ACC112 (cell line): ENCODE data around the gene LTBR.
"Not testable (repeated sequence)": the region's sequence is repeated elsewhere in the genome, so short reads cannot be mapped to it uniquely, and the experiment has no call there.

Experiments
- H2AFZ ChIP-seq: fragments of 200-600 bp; sonication (generic); one replicate; pipeline ENCODE4 v1.6.0; 2017; ENCODE audit warnings: antibody characterized with exemption, low read length; ENCODE audit not compliant: unreplicated experiment
- H3K27ac ChIP-seq: fragments of 200-600 bp; sonication (generic); 2 replicates; pipeline ENCODE4 v1.5.1; 2014; ENCODE audit warnings: low read depth, mild to moderate bottlenecking, antibody characterized with exemption, low read length, moderate library complexity
- H3K27me3 ChIP-seq: fragments of 200-600 bp; sonication (generic); 2 replicates; pipeline ENCODE4 v1.6.1; 2014; ENCODE audit warnings: mild to moderate bottlenecking, antibody characterized with exemption, low read length, moderate library complexity, mixed read lengths; ENCODE audit not compliant: insufficient read depth
- H3K36me3 ChIP-seq: fragments of 200-600 bp; sonication (generic); 2 replicates; pipeline ENCODE4 v1.6.1; 2016; ENCODE audit warnings: mild to moderate bottlenecking, antibody characterized with exemption, low read length, moderate library complexity, mixed read lengths; ENCODE audit not compliant: insufficient read depth
- H3K4me1 ChIP-seq: fragments of 200-600 bp; sonication (generic); one replicate; pipeline ENCODE4 v1.6.1; 2016; ENCODE audit warnings: low read length, mixed read lengths; ENCODE audit not compliant: insufficient read depth, unreplicated experiment, control insufficient read depth
- H3K4me3 ChIP-seq: fragments of 200-600 bp; sonication (generic); 2 replicates; pipeline ENCODE4 v1.5.1; 2014; ENCODE audit warnings: mild to moderate bottlenecking, low read depth, low read length
- H3K79me2 ChIP-seq: fragments of 200-600 bp; sonication (generic); one replicate; pipeline ENCODE4 v1.6.0; 2016; ENCODE audit warnings: low read length; ENCODE audit not compliant: control insufficient read depth, unreplicated experiment, insufficient read depth

The LTBR gene

GRCh38 chr12:6340032-6340638 lies 43.8 kb upstream of the LTBR start:
- H3K79me2 ChIP-seq: peaks cover 66% of the 10 kb centered on the region
- 0 out of 2 replicates have a peak, but pooled peaks cover 5% of the 10 kb centered on the region for H3K36me3 ChIP-seq
- H3K4me3 ChIP-seq: peak overlapping the region; percentile 87
- H3K4me1 ChIP-seq: peaks cover 62% of the 10 kb centered on the region
- H3K27ac ChIP-seq: peak overlapping the region; percentile 99
- no peaks in the 10 kb centered on the region for H3K27me3 ChIP-seq
- H2AFZ ChIP-seq: no peak overlapping the region

GRCh38 chr12:6340745-6341416 lies 43.1 kb upstream of the LTBR start:
- Histone ChIP-seq H3K27ac (peak overlapping the region; percentile 99), H3K4me1 (peaks cover 60% of the 10 kb centered on the region), H2AFZ (no peak overlapping the region), H3K27me3 (no peaks in the 10 kb centered on the region), H3K4me3 (peak overlapping the region; percentile 87), H3K36me3 (0 out of 2 replicates have a peak, but pooled peaks cover 5% of the 10 kb centered on the region), H3K79me2 (peaks cover 59% of the 10 kb centered on the region)

GRCh38 chr12:6341417-6342139 lies 42.4 kb upstream of the LTBR start, which contains the start of gene TNFRSF1A:
TSS of gene TNFRSF1A (minus strand) at chr12:6342076. CDS start at chr12:6341814, 262 bp downstream.
- H3K27ac ChIP-seq: peak within 1 kb of the TSS; percentile 99
- no peaks in the 10 kb centered on the region for H3K27me3 ChIP-seq
- peak within 1 kb of the TSS; percentile 52 for H2AFZ ChIP-seq
- 0 out of 2 replicates have a peak, but pooled peaks cover 5% of the 10 kb centered on the region for H3K36me3 ChIP-seq
- peaks cover 63% of the 10 kb centered on the region for H3K4me1 ChIP-seq
- H3K4me3 ChIP-seq: peak within 1 kb of the TSS; percentile 87
- peaks cover 57% of the 10 kb centered on the region for H3K79me2 ChIP-seq

- Histone ChIP-seq H3K27ac (peak overlapping the region; percentile 99), H3K79me2 (peaks cover 50% of the 10 kb centered on the region), H3K27me3 (no peaks in the 10 kb centered on the region), H3K4me3 (peak overlapping the region; percentile 87), H2AFZ (peak overlapping the region; percentile 52), H3K36me3 (0 out of 2 replicates have a peak, but pooled peaks cover 5% of the 10 kb centered on the region), H3K4me1 (peaks cover 59% of the 10 kb centered on the region)
These were observed 41.6 kb upstream of the LTBR start for GRCh38 chr12:6342140-6342889.

GRCh38 chr12:6343518-6343917 lies 40.4 kb upstream of the LTBR start:
- no peaks in the 10 kb centered on the region for H3K27me3 ChIP-seq
- H3K36me3 ChIP-seq: 0 out of 2 replicates have a peak, but pooled peaks cover 5% of the 10 kb centered on the region
- no peak overlapping the region for H3K4me3 ChIP-seq
- no peak overlapping the region for H2AFZ ChIP-seq
- H3K27ac ChIP-seq: peak overlapping the region; percentile 2; the same call in 1 of the 2 replicates
- peaks cover 37% of the 10 kb centered on the region for H3K79me2 ChIP-seq
- H3K4me1 ChIP-seq: peaks cover 55% of the 10 kb centered on the region

GRCh38 chr12:6344101-6344660 lies 39.8 kb upstream of the LTBR start:
- not testable (repeated sequence) for H3K27me3 ChIP-seq, H3K27ac ChIP-seq, H3K4me3 ChIP-seq, H2AFZ ChIP-seq, H3K36me3 ChIP-seq
- peaks cover 49% of the 10 kb centered on the region for H3K4me1 ChIP-seq
- peaks cover 31% of the 10 kb centered on the region for H3K79me2 ChIP-seq

- H3K4me1 ChIP-seq: peaks cover 44% of the 10 kb centered on the region
- peaks cover 18% of the 10 kb centered on the region for H3K79me2 ChIP-seq
- no peaks in the 10 kb centered on the region for H3K36me3 ChIP-seq
- H3K27me3 ChIP-seq: no peaks in the 10 kb centered on the region
- H3K27ac ChIP-seq: peak overlapping the region; percentile 76
- H3K4me3 ChIP-seq: no peak overlapping the region
- no peak overlapping the region for H2AFZ ChIP-seq
These were observed 38.5 kb upstream of the LTBR start for GRCh38 chr12:6345319-6346091.

- Histone ChIP-seq H3K36me3 (no peaks in the 10 kb centered on the region), H3K27me3 (no peaks in the 10 kb centered on the region), H2AFZ (no peak overlapping the region), H3K27ac (peak overlapping the region; percentile 76; the same call in 1 of the 2 replicates), H3K4me3 (no peak overlapping the region), H3K4me1 (peaks cover 44% of the 10 kb centered on the region), H3K79me2 (peaks cover 9% of the 10 kb centered on the region)
These were observed 37.6 kb upstream of the LTBR start for GRCh38 chr12:6346235-6346832.

- H3K27ac ChIP-seq: peak overlapping the region; percentile 66
- H3K36me3 ChIP-seq: no peaks in the 10 kb centered on the region
- no peak overlapping the region for H3K4me3 ChIP-seq
- H3K4me1 ChIP-seq: peaks cover 44% of the 10 kb centered on the region
- peak overlapping the region; percentile 48 for H2AFZ ChIP-seq
- no peaks in the 10 kb centered on the region for H3K27me3 ChIP-seq
- peaks cover 4% of the 10 kb centered on the region for H3K79me2 ChIP-seq
These were observed 37.0 kb upstream of the LTBR start for GRCh38 chr12:6346942-6347341.
